H1 (cell line): ENCODE measurements around the gene PRR33. TPM values are rescaled to one million over a fixed set of nuclear protein-coding genes. Genes with fewer than 3 reads are reported as not detected.

Experiments used
- CTCF ChIA-PET: fragments of 300-600 bp; sonication (Branson Sonifier 250); formaldehyde crosslinking; loops from one replicate; lab custom pipeline; 2021; ENCODE audit not compliant: partially characterized antibody; lab: Charles Lee
- POLR2A ChIA-PET: fragments of 300-600 bp; sonication (Branson Sonifier 250); formaldehyde crosslinking; loops from one replicate; lab custom pipeline; 2021; ENCODE audit warnings: inconsistent platforms; ENCODE audit not compliant: partially characterized antibody; lab: Charles Lee
- DNase-seq, 2 experiments: peaks; one replicate each; pipeline versions ENCODE4 v3.0.0 to v3.0.0-alpha.2; 2010 to 2022; ENCODE audit warnings: low spot score in 2 of 2, low read depth in 1 of 2, mixed read lengths in 1 of 2
- FAIRE-seq: peaks from 2 replicates; lab custom pipeline; 2011; peaks lifted over from hg19 to GRCh38; lab: Jason Lieb, UNC
- H2AFZ ChIP-seq: 2 replicates; pipeline ENCODE4 v1.8.1; 2012; ENCODE audit warnings: low read length, inconsistent platforms
- H2AK5ac ChIP-seq: 2 replicates; pipeline ENCODE4 v1.6.1; 2013; ENCODE audit warnings: low read depth, low read length
- H2BK120ac ChIP-seq: replicated peaks from 2 replicates; pipeline ENCODE3; 2013; ENCODE audit warnings: low read depth, low read length, inconsistent platforms
- H2BK12ac ChIP-seq: 2 replicates; pipeline ENCODE4 v1.6.1; 2013; ENCODE audit warnings: low read depth, low read length
- H2BK15ac ChIP-seq: 2 replicates; pipeline ENCODE4 v1.6.1; 2013; ENCODE audit warnings: low read length
- H2BK20ac ChIP-seq: 2 replicates; pipeline ENCODE4 v1.6.1; 2013; ENCODE audit warnings: low read length
- H2BK5ac ChIP-seq: 2 replicates; pipeline ENCODE4 v1.6.1; 2013; ENCODE audit warnings: low read depth, low read length
- H3K14ac ChIP-seq: 2 replicates; pipeline ENCODE4 v1.6.1; 2013; ENCODE audit warnings: inconsistent platforms; ENCODE audit not compliant: insufficient read length
- H3K18ac ChIP-seq: 2 replicates; pipeline ENCODE4 v1.6.1; 2013; ENCODE audit warnings: low read length; ENCODE audit errors: extremely low read depth
- H3K23ac ChIP-seq: 2 replicates; pipeline ENCODE4 v1.6.1; 2013; ENCODE audit warnings: inconsistent platforms; ENCODE audit not compliant: insufficient read length
- H3K23me2 ChIP-seq: 2 replicates; pipeline ENCODE4 v1.6.1; 2013; ENCODE audit warnings: low read depth, low read length
- H3K27ac ChIP-seq: 2 replicates; pipeline ENCODE4 v1.6.1; 2011; ENCODE audit warnings: low read depth, low read length, inconsistent platforms
- H3K27me3 ChIP-seq, 4 experiments: replicated peaks in 1 of 4; 1 replicate in 1 of 4; 2 replicates in 3 of 4; pipeline versions ENCODE4 v1.6.1 to v1.8.1; 2011 to 2013; ENCODE audit warnings: low read length in 3 of 4, mild to moderate bottlenecking in 3 of 4, inconsistent platforms in 2 of 4, mixed read lengths in 2 of 4, moderate library complexity in 1 of 4; ENCODE audit not compliant: control insufficient read depth in 3 of 4, insufficient read depth in 3 of 4; ENCODE audit errors: extremely low read depth in 1 of 4
- H3K36me3 ChIP-seq, 4 experiments: 2 replicates each; pipeline versions ENCODE4 v1.6.1 to v1.8.1; 2011 to 2013; ENCODE audit warnings: mild to moderate bottlenecking in 4 of 4, low read length in 3 of 4, moderate library complexity in 2 of 4, control low read depth in 1 of 4, inconsistent platforms in 1 of 4; ENCODE audit not compliant: insufficient read depth in 4 of 4, control insufficient read depth in 2 of 4
- H3K4ac ChIP-seq: replicated peaks from 2 replicates; pipeline ENCODE3; 2013; ENCODE audit warnings: low read length, low read depth, mixed read lengths, inconsistent platforms; ENCODE audit not compliant: insufficient read length
- H3K4me1 ChIP-seq, 4 experiments: replicated peaks in 1 of 4; 1 replicate in 1 of 4; 2 replicates in 3 of 4; pipeline versions ENCODE4 v1.6.1 to v1.8.1; 2011 to 2013; ENCODE audit warnings: low read length in 3 of 4, inconsistent platforms in 2 of 4, mixed read lengths in 1 of 4; ENCODE audit not compliant: insufficient read depth in 4 of 4, control insufficient read depth in 3 of 4
- H3K4me2 ChIP-seq, 2 experiments: 2 replicates each; pipeline versions ENCODE4 v1.6.1 to v1.8.1; 2011 to 2013; ENCODE audit warnings: low read depth in 2 of 2, low read length in 2 of 2, control low read depth in 1 of 2, inconsistent platforms in 1 of 2, mild to moderate bottlenecking in 1 of 2; ENCODE audit not compliant: insufficient read depth in 1 of 2
- H3K4me3 ChIP-seq, 4 experiments: fragments of 200-600, 300-600 bp in 1 of 4; sonication (generic), shearing (Covaris generic), sonication (Bioruptor Twin) in 1 of 4; 2 replicates each; pipeline versions ENCODE4 v1.5.1 to v1.8.1; 2011 to 2016; ENCODE audit warnings: low read length in 4 of 4, low read depth in 3 of 4, control low read depth in 2 of 4, inconsistent platforms in 2 of 4, mild to moderate bottlenecking in 2 of 4, mixed read lengths in 1 of 4, moderate library complexity in 1 of 4; ENCODE audit not compliant: insufficient read depth in 2 of 4; ENCODE audit errors: extremely low read depth in 1 of 4
- H3K56ac ChIP-seq: replicated peaks from 2 replicates; pipeline ENCODE3; 2013; ENCODE audit warnings: low read depth, mild to moderate bottlenecking, mixed read lengths, low read length, inconsistent platforms; ENCODE audit not compliant: insufficient read length
- H3K79me1 ChIP-seq: 2 replicates; pipeline ENCODE4 v1.6.1; 2013; ENCODE audit warnings: low read depth, low read length, control low read depth
- H3K79me2 ChIP-seq, 2 experiments: 2 replicates each; pipeline versions ENCODE4 v1.6.1 to v1.8.1; 2012 to 2013; ENCODE audit warnings: low read length in 2 of 2, mild to moderate bottlenecking in 2 of 2, inconsistent platforms in 1 of 2; ENCODE audit not compliant: insufficient read depth in 2 of 2, control insufficient read depth in 1 of 2
- H3K9ac ChIP-seq, 4 experiments: replicated peaks in 1 of 4; 1 replicate in 1 of 4; 2 replicates in 3 of 4; pipeline versions ENCODE4 v1.6.1 to v1.8.1; 2011 to 2013; ENCODE audit warnings: low read depth in 3 of 4, low read length in 3 of 4, control low read depth in 2 of 4, mild to moderate bottlenecking in 2 of 4, moderate library complexity in 2 of 4, inconsistent platforms in 1 of 4; ENCODE audit errors: extremely low read depth in 1 of 4
- H3K9me3 ChIP-seq, 2 experiments: 2 replicates each; pipeline versions ENCODE4 v1.6.1 to v1.8.1; 2012 to 2013; ENCODE audit warnings: mild to moderate bottlenecking in 2 of 2, moderate library complexity in 2 of 2, control low read depth in 1 of 2, inconsistent platforms in 1 of 2, low read depth in 1 of 2, low read length in 1 of 2, mixed read lengths in 1 of 2; ENCODE audit not compliant: insufficient read depth in 2 of 2
- H4K20me1 ChIP-seq, 2 experiments: replicated peaks in 1 of 2; 2 replicates each; pipeline versions ENCODE3 to v1.8.1; 2011 to 2013; ENCODE audit warnings: inconsistent platforms in 2 of 2, low read length in 2 of 2, mild to moderate bottlenecking in 1 of 2; ENCODE audit not compliant: insufficient read depth in 2 of 2, control insufficient read depth in 1 of 2
- H4K5ac ChIP-seq: 2 replicates; pipeline ENCODE4 v1.6.1; 2013; ENCODE audit warnings: low read length, low read depth, mixed read lengths, inconsistent platforms; ENCODE audit not compliant: insufficient read length
- H4K8ac ChIP-seq: 2 replicates; pipeline ENCODE4 v1.8.0; 2013; ENCODE audit warnings: mild to moderate bottlenecking, moderate library complexity, low read length, inconsistent platforms; ENCODE audit not compliant: insufficient read depth; ENCODE audit errors: extremely low read depth
- H4K91ac ChIP-seq: replicated peaks from 2 replicates; pipeline ENCODE3; 2013; ENCODE audit warnings: low read length, mixed read lengths, inconsistent platforms; ENCODE audit not compliant: insufficient read length
- JUND ChIP-seq: IDR thresholded peaks from 2 replicates; pipeline ENCODE4 v1.6.1; 2011; ENCODE audit warnings: mild to moderate bottlenecking, improper control_type of control experiment, low read length
- WGBS, 2 experiments: shearing (Covaris generic) in 1 of 2; methylation state at CpG; one replicate each; pipeline versions ENCODE4 v1.1.6 to v1.1.7; 2013 to 2015; ENCODE audit warnings: low lambda C conversion rate in 2 of 2, mixed read lengths in 2 of 2, inconsistent platforms in 1 of 2, low coverage in 1 of 2, missing lambda C conversion rate in 1 of 2; ENCODE audit not compliant: insufficient replicate concordance in 2 of 2, insufficient coverage in 1 of 2, insufficient read length in 1 of 2; ENCODE audit errors: extremely low coverage in 1 of 2, missing lambda C conversion rate in 1 of 2; 5-methylcytosine and 5-hydroxymethylcytosine counted together
- polyA plus RNA-seq, 7 experiments: library from polyadenylated mRNA; depleted of rRNA in 3 of 7; stranded (reverse) in 5 of 7; unstranded in 2 of 7; fragments of >200 nt in 5 of 7; fragments of 200-250 nt in 2 of 7; gene quantifications; 1 replicate in 5 of 7; 2 replicates in 1 of 7; 4 replicates in 1 of 7; pipeline versions ENCODE4 v1.2.1 to v1.2.3, GENCODE V29; 2011 to 2013; ENCODE audit warnings: missing spikeins in 2 of 7, mixed read lengths in 2 of 7
- total RNA-seq: library from RNA; stranded (reverse); fragmentation: NEBNext Ultra II Directional; extraction: Animal tissue kit (Norgen Biotek cat#: 25700); gene quantifications from 2 replicates; pipeline ENCODE4 v1.2.1, GENCODE V29; 2021

The PRR33 gene
- total and polyA plus RNA-seq, 2 of the 8 experiments (the other 6 are each of a cell fraction or from before 2014, with no cell fraction given), result 0.02 TPM; not detected in 1

DNA sequence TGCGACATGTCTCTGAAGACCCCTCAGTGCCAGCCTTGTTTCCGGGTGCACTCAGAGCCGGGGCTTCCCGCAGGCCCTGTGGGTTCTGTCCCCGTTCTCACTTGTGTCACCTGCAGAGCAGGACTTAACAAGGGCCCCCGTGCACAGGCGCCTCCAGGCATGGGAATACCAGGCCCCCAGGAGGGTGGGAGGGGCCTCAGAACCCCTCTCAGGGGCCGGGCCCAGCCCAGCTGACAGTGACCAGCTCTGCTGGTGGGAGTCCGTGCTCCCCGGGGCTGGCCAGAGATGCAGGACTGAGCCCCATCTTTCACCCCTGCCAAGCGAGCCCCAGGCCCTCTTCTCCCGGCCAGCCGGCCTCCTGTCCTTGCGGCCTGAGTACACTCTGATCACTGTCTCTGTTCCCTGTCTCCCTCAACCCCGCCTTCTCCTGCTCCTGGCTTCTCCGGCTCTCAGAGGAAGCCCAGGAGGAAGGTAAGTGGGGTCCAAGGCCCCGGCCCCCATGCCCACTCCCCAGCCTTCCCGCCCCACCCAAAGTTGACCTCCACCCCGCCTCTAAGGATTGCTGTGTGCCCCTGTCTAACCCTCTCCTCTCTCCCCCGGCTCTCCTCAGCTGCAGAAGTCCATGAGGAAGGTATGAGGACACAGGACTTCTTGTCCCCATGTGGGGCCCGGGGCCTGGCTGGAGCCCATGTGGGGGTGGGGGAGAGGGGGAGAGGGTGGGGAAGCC is 33.1 kb upstream of the PRR33 start:
- no peak overlapping the region for H2BK120ac ChIP-seq
- no peak overlapping the region for H2AFZ ChIP-seq
- H3K36me3 ChIP-seq, result no peaks in the 10 kb centered on the region
- no peak overlapping the region for H4K91ac ChIP-seq
- no peak overlapping the region for H3K23ac ChIP-seq
- no peak overlapping the region for H3K9ac ChIP-seq
- H3K4me2 ChIP-seq, result no peak overlapping the region
- H2BK20ac ChIP-seq, result no peak overlapping the region
- H3K27ac ChIP-seq, result no peak overlapping the region
- H3K27me3 ChIP-seq, result no peaks in the 10 kb centered on the region
- H3K4ac ChIP-seq, result no peak overlapping the region
- H2BK5ac ChIP-seq, result no peak overlapping the region
- no peaks in the 10 kb centered on the region for H3K79me1 ChIP-seq
- no peak overlapping the region for H3K4me3 ChIP-seq
- no peaks in the 10 kb centered on the region for H3K9me3 ChIP-seq
- POLR2A ChIA-PET, result no interaction called here
- no peak overlapping the region for H4K8ac ChIP-seq
- H3K23me2 ChIP-seq, result no peaks in the 10 kb centered on the region
- no peak overlapping the region for H2BK12ac ChIP-seq
- no peaks in the 10 kb centered on the region for H3K79me2 ChIP-seq
- no peak overlapping the region for H2AK5ac ChIP-seq
- no peak for TF ChIP-seq JUND
- H3K14ac ChIP-seq, result no peak overlapping the region
- no peak overlapping the region for H3K18ac ChIP-seq
- CTCF ChIA-PET, result interaction anchor here (1.1 to 1.7 kb wide), 2 partner anchors 11 to 43 kb away, joined by 3 read pairs; no protein-coding TSS in a partner anchor
- no peak overlapping the region for H2BK15ac ChIP-seq
- 81% methylated on average over 10 of the region's 21 CpGs; no CpG with 5 or more reads in 1 of the 2 experiments for WGBS, 2 experiments
- no peak overlapping the region for H4K5ac ChIP-seq
- FAIRE-seq (no peak), DNase-seq (no peak)
- no peaks in the 10 kb centered on the region for H4K20me1 ChIP-seq
- peaks cover 0 to 3% (median 0%) of the 10 kb centered on the region in 4 experiments; a peak in 3 of 7 replicates for H3K4me1 ChIP-seq
- H3K56ac ChIP-seq, result no peak overlapping the region
